Stimulated activated CD8-positive, alpha-beta memory T cell treated with anti-CD3 and anti-CD28 coated beads, Interleukin-4, amount 100 ng/mL, for 1 hour (primary cell): ENCODE data around the gene ZNF385B.

ENCODE experiments used
- DNase-seq, 2 donors: peaks; one replicate each; pipeline ENCODE4 v3.0.0-alpha.2; 2020; ENCODE audit warnings: low read depth in 2 of 2, low spot score in 1 of 2

Gene ZNF385B

GRCh38 chr2:179556425-179556824 lies 305.0 kb downstream of the ZNF385B start:
- no peak for DNase-seq

GRCh38 chr2:179555691-179556283 lies 305.6 kb downstream of the ZNF385B start:
- no peak for DNase-seq

GRCh38 chr2:179554639-179555386 lies 306.6 kb downstream of the ZNF385B start:
- no peak for DNase-seq

GRCh38 chr2:179553382-179553781 lies 308.0 kb downstream of the ZNF385B start:
- DNase-seq, result no peak

GRCh38 chr2:179551539-179552045 lies 309.8 kb downstream of the ZNF385B start:
- no peak for DNase-seq

DNA sequence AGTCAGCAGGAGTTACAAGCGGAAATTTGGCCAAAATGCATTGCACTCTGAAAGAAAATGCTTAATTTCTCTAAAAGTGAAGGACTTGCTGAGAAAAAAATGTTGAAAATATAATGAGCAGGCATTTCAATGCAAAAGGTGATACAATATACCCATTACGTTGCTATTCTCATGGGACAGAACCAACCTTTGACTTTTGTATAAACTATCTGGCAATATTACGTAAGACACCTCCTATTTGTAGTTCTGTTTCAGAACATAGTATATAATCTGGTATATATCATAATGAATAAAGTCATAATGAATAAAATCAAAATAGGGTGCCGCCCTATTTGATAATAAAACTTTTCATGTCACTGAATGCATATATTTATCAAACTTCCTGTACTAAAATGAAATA lies 310.6 kb downstream of the ZNF385B start:
- DNase-seq, result no peak

DNA sequence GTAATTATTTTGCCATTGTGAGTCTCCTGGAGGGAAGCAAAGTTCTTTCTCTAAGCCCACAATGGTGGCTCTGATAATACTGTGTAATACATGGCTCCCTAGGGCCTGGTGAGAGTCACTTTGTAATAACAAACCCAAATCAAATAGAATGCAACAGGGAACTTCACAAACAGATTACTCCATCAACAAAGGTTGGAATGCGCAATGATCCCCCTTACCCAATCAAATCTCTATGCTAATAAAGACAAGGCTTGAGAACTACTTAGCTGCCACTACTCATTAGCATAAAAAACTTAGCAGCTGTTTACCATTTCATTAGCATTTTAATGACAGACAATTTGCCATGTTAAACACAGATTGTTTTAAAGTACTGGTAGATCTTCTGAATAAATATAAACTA lies 311.2 kb downstream of the ZNF385B start:
- no peak for DNase-seq

GRCh38 chr2:179546656-179547055 lies 314.8 kb downstream of the ZNF385B start:
- no peak for DNase-seq

GRCh38 chr2:179545024-179545423 lies 316.4 kb downstream of the ZNF385B start:
- no peak for DNase-seq

DNA sequence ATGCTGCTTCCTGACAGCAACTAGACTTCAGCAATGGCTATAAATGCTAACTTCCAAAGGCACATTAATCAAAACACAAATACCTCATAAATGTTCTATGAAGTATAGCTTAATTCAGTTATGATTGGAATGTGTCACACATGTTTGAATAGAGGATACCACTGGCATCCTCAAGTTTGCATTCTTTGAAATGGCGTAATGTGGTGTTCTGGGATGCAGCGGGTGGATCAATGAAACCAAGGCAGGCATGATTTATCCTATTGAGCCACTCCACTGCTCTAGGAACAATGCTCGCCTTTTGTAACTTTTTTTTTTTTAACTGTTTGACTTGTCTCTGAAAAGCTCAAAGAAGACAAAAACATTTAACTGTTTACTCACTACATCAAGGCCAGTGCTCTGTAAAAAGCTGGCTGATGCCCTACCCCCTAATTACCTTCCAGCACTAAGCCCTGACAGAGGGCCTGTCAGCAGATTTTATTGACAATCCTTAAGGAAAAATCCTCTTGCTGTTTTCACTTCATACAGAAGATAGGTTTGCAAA lies 318.0 kb downstream of the ZNF385B start:
- no peak for DNase-seq

GRCh38 chr2:179541586-179541985 lies 319.8 kb downstream of the ZNF385B start:
- DNase-seq, result no peak

DNA sequence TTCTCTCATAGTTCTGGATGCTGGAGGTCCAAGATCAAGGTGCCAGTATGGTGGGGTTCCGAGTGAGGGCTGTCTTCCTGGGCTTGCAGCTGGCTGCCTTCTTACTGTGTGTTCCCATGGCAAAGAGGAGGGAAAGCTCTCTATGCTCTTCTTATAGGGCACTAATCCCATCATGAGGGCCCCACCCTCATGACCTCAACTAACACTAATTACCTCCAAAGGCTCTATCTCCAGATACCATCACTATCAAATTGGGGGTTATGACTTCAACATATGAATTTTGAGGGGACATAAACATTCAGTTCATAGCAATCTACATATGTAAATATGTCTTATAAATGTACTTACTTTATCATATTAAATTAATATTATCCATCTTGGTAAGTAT lies 322.3 kb downstream of the ZNF385B start:
- no peak for DNase-seq

- DNase-seq, result no peak
These were observed 322.8 kb downstream of the ZNF385B start for GRCh38 chr2:179538406-179539123.

GRCh38 chr2:179536185-179536584 lies 325.2 kb downstream of the ZNF385B start:
- no peak for DNase-seq

DNA sequence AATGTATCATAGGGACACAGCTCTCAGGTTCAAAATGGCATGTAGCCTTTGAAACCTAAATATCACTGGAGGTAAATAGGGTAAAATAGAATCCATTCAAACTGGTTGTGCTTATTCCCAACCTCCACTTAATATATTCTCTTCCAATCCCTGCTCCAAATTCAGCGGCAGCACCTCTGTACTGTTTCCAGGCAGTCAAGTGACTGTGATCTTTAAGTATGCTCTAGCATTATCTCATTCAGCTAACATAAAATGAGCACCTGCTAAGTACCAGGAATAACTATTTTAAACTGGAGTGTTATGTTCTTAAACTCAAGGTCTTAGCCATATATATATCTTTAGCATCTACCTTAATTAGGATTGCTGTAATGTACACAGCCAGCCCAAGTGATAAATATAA lies 327.5 kb downstream of the ZNF385B start:
- no peak for DNase-seq

- DNase-seq, result no peak
These were observed 328.5 kb downstream of the ZNF385B start for GRCh38 chr2:179532863-179533278.

- DNase-seq, result no peak
These were observed 332.8 kb downstream of the ZNF385B start for GRCh38 chr2:179528576-179529069.

DNA sequence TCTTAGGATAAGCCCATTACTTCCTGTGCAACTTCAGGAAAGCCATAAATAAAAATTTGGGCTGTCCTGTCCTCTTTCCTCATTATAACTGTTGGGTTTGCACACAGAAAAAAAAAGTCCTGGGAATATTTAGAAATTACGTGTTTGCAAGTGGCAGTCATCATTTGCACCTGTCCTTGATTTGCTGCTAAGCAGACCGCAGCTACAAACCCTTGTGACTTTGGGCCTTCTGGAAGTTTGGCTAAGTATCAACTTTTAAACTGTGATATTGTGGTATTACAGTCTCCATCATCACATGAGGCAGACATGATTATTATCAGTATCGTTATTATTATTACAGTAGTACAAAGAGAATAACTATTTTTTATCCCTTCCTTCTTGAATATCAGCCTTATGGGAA lies 336.1 kb downstream of the ZNF385B start:
- DNase-seq, result no peak

- no peak for DNase-seq
These were observed 336.5 kb downstream of the ZNF385B start for GRCh38 chr2:179524809-179525339.

GRCh38 chr2:179521944-179522343 lies 339.5 kb downstream of the ZNF385B start:
- DNase-seq, result no peak

DNA sequence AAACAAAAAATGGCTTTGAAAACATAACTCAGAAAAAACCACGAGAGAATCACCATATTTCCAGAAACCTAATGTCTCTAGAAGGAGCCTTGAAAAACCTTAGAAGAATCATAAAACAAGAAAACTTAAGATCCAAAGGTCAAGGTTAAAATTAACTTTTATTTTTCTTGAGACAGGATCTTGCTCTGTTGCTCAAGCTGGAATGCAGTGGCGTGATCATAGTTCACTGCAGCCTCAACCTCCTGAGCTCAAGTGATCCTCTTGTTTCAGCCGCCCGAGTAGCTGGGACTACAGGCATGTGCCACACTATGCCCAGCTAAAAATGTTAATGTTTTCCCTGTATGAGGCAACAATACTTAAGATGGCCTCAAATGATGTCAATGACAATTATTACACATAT lies 342.6 kb downstream of the ZNF385B start:
- DNase-seq, result no peak
